IPS DF 4.7 (cell line): ENCODE results near the gene SNX30.

Experiments used
- DNase-seq: peaks from one replicate; pipeline ENCODE4 v3.0.0-alpha.2; 2013; ENCODE audit warnings: low spot score; ENCODE audit errors: extremely low read depth

SNX30 gene

GRCh38 chr9:112751056-112751795 is 666 bp downstream of the SNX30 start:
- no peak for DNase-seq

GRCh38 chr9:112752334-112753125 is 2.0 kb downstream of the SNX30 start:
- no peak for DNase-seq

- DNase-seq, result no peak
Observed at GRCh38 chr9:112753725-112754124, 3.2 kb downstream of the SNX30 start.

GRCh38 chr9:112754578-112754977 is 4.0 kb downstream of the SNX30 start:
- DNase-seq, result no peak

- DNase-seq, result no peak
Observed at GRCh38 chr9:112755016-112755427, 4.5 kb downstream of the SNX30 start.

- DNase-seq, result no peak
Observed at GRCh38 chr9:112755675-112756074, 5.1 kb downstream of the SNX30 start.

- DNase-seq, result no peak
Observed at GRCh38 chr9:112757282-112757883, 6.8 kb downstream of the SNX30 start.

GRCh38 chr9:112757940-112758339 is 7.4 kb downstream of the SNX30 start:
- DNase-seq, result no peak

GRCh38 chr9:112760821-112761220 is 10.3 kb downstream of the SNX30 start:
- no peak for DNase-seq

- no peak for DNase-seq
Observed at GRCh38 chr9:112761912-112762655, 11.5 kb downstream of the SNX30 start.

GRCh38 chr9:112762726-112763518 is 12.4 kb downstream of the SNX30 start:
- DNase-seq, result no peak

- DNase-seq, result no peak
Observed at GRCh38 chr9:112764344-112764743, 13.8 kb downstream of the SNX30 start.

GRCh38 chr9:112764837-112765236 is 14.3 kb downstream of the SNX30 start:
- DNase-seq, result no peak

- no peak for DNase-seq
Observed at GRCh38 chr9:112765281-112765680, 14.7 kb downstream of the SNX30 start.

- no peak for DNase-seq
Observed at GRCh38 chr9:112771359-112772214, 21.0 kb downstream of the SNX30 start.

- DNase-seq, result no peak
Observed at GRCh38 chr9:112772215-112772509, 21.6 kb downstream of the SNX30 start.

- DNase-seq, result no peak
Observed at GRCh38 chr9:112772551-112772950, 22.0 kb downstream of the SNX30 start.

- DNase-seq, result no peak
Observed at GRCh38 chr9:112774006-112774996, 23.7 kb downstream of the SNX30 start.

- no peak for DNase-seq
Observed at GRCh38 chr9:112777914-112778313, 27.4 kb downstream of the SNX30 start.
